ENCODE data around the gene BTBD9. TPM values are rescaled to one million over a fixed set of nuclear protein-coding genes. Genes with fewer than 3 reads are reported as not detected.

BTBD9 gene
- polyA plus RNA-seq, 2 of the 4 experiments (the other 2 are of a cell fraction), result 2.3 to 4.6 TPM

- H3K4me2 ChIP-seq, result no peak overlapping the region
- no peaks in the 10 kb centered on the region for H3K4me1 ChIP-seq
- no peaks in the 10 kb centered on the region for H3K9me3 ChIP-seq
- TF ChIP-seq GATA3 (IDR thresholded peaks at IDR 0.05; ENCODE audit: borderline replicate concordance), result no peak
- no peak for TF ChIP-seq KDM1A (IDR thresholded peaks at IDR 0.05; ENCODE audit: low read depth)
- TF ChIP-seq NFE2L2 (conservative IDR thresholded peaks at IDR 0.05; ENCODE audit: low read length), result no peak
- TF ChIP-seq HOXA7 (CRISPR knock-in tag; IDR thresholded peaks at IDR 0.05), result no peak
- TF ChIP-seq RNF2 (IDR thresholded peaks at IDR 0.05; ENCODE audit: borderline replicate concordance, low read depth), result no peak
- TF ChIP-seq CTCF (IDR thresholded peaks at IDR 0.05), result no peak
- TF ChIP-seq TFCP2L1 (CRISPR knock-in tag; IDR thresholded peaks at IDR 0.05), result no peak
- no peak for TF ChIP-seq HOXB5 (CRISPR knock-in tag; IDR thresholded peaks at IDR 0.05)
- DNase-seq (ENCODE audit: low read depth in 1 of 2, low spot score in 1 of 2) (no peak), FAIRE-seq (no peak), ATAC-seq (no peak)
- ChIA-PET POLR2A (no interaction called here), CTCF (no interaction called here)
- H3K4me3 ChIP-seq, result no peak overlapping the region
- WGBS (ENCODE audit: missing lambda C conversion rate), result 75% methylated on average over 8 of the region's 8 CpGs
- no peak overlapping the region for H3K27ac ChIP-seq
Observed at GRCh38 chr6:38370653-38371601, 268.8 kb downstream of the BTBD9 start.

- Histone ChIP-seq H3K9me3 (no peaks in the 10 kb centered on the region), H3K4me1 (no peaks in the 10 kb centered on the region), H3K4me3 (no peak overlapping the region), H3K4me2 (no peak overlapping the region), H3K27ac (no peak overlapping the region)
- no peak for FAIRE-seq
- ChIA-PET CTCF (interaction anchor here (0.6 kb wide), 1 partner anchor 662 kb away, joined by 3 read pairs; no protein-coding TSS in a partner anchor), POLR2A (no interaction called here)
- TF ChIP-seq RNF2 (IDR thresholded peaks at IDR 0.05; ENCODE audit: borderline replicate concordance, low read depth) (no peak), PHF8 (IDR thresholded peaks at IDR 0.05; ENCODE audit: borderline replicate concordance, low read depth) (no peak), JUNB (IDR thresholded peaks at IDR 0.05) (no peak), FOXS1 (CRISPR knock-in tag; IDR thresholded peaks at IDR 0.05) (no peak), ESRRA (IDR thresholded peaks at IDR 0.05; ENCODE audit: borderline replicate concordance, low read length) (no peak), MAX (IDR thresholded peaks at IDR 0.05) (no peak), REST (IDR thresholded peaks at IDR 0.05) (no peak), PBX3 (IDR thresholded peaks at IDR 0.05) (no peak)
- DNase-seq (ENCODE audit: low read depth in 1 of 2, low spot score in 1 of 2), result no peak
- no peak for ATAC-seq
Observed at GRCh38 chr6:38367231-38367630, 272.5 kb downstream of the BTBD9 start.

GRCh38 chr6:38366234-38366633 lies 273.5 kb downstream of the BTBD9 start:
- ATAC-seq, result no peak
- no peak overlapping the region for H3K4me2 ChIP-seq
- no peak for FAIRE-seq
- TF ChIP-seq CBX2 (IDR thresholded peaks at IDR 0.05; ENCODE audit: borderline replicate concordance, low read depth), result no peak
- no peak for TF ChIP-seq KDM5A (IDR thresholded peaks at IDR 0.05)
- TF ChIP-seq RAD21 (conservative IDR thresholded peaks at IDR 0.05 in 1 of 2, IDR thresholded peaks at IDR 0.05 in 1 of 2), result no peak
- no peak for TF ChIP-seq RNF2 (IDR thresholded peaks at IDR 0.05; ENCODE audit: borderline replicate concordance, low read depth)
- TF ChIP-seq KDM1A (IDR thresholded peaks at IDR 0.05; ENCODE audit: low read depth), result no peak
- TF ChIP-seq EHF (CRISPR knock-in tag; IDR thresholded peaks at IDR 0.05), result no peak
- TF ChIP-seq HOXB5 (CRISPR knock-in tag; IDR thresholded peaks at IDR 0.05), result no peak
- no peak for TF ChIP-seq POLR2A (IDR thresholded peaks at IDR 0.05; ENCODE audit: low read length)
- H3K9me3 ChIP-seq, result no peaks in the 10 kb centered on the region
- 80% methylated on average over 3 of the region's 3 CpGs for WGBS (ENCODE audit: missing lambda C conversion rate)
- H3K4me3 ChIP-seq, result no peak overlapping the region
- no peak for DNase-seq (ENCODE audit: low read depth in 1 of 2, low spot score in 1 of 2)
- CTCF ChIA-PET, result no interaction called here
- no peak overlapping the region for H3K27ac ChIP-seq
- POLR2A ChIA-PET, result no interaction called here
- H3K4me1 ChIP-seq, result no peaks in the 10 kb centered on the region

Measured in A549 (cell line).